Right lobe of liver (tissue), 4 donors: ENCODE measurements around the gene AHNAK.

Source experiments
- CTCF ChIP-seq, 4 donors: fragments of 200-600 bp in 3 of 4; fragments of 450-650 bp in 1 of 4; IDR thresholded peaks; one replicate each; pipeline versions ENCODE4 v1.5.1 to v1.8.0; 2016 to 2022; ENCODE audit warnings: antibody characterized with exemption in 4 of 4, mild to moderate bottlenecking in 2 of 4
- POLR2A ChIP-seq: fragments of 450-650 bp; IDR thresholded peaks from one replicate; pipeline ENCODE4 v1.6.1; 2017; ENCODE audit warnings: antibody characterized with exemption, mild to moderate bottlenecking
- donor health status: DM: no; HTN: no; CAD: no.
- donor health status: DM: no; HTN: no; CAD: no.
- donor health status: DM: no; HTN: yes; CAD: no.

- TF ChIP-seq POLR2A = no peak
- TF ChIP-seq CTCF (IDR thresholded peaks at IDR 0.05) = no peak
Measured at GRCh38 chr11:62437616-62438015, 109.0 kb downstream of the AHNAK start.
